GM12892 (cell line): ENCODE results near the gene USP10.

Experiments
- DNase-seq: peaks from one replicate; pipeline ENCODE4 v3.0.0; 2011; ENCODE audit not compliant: insufficient read length
- FAIRE-seq: peaks from 2 replicates; lab custom pipeline; 2011; peaks lifted over from hg19 to GRCh38; lab: Jason Lieb, UNC
- POLR2A ChIP-seq: IDR thresholded peaks from 2 replicates; pipeline ENCODE4 v1.6.1; 2011; ENCODE audit warnings: low read depth, low read length, control low read depth
- POLR2AphosphoS5 ChIP-seq: IDR thresholded peaks from 2 replicates; pipeline ENCODE4 v1.6.1; 2011; ENCODE audit warnings: low read depth, low read length, control low read depth
- TAF1 ChIP-seq: IDR thresholded peaks from 2 replicates; pipeline ENCODE4 v1.6.1; 2011; ENCODE audit warnings: low read depth, mild to moderate bottlenecking, control low read depth, low read length, borderline replicate concordance

USP10 gene

DNA sequence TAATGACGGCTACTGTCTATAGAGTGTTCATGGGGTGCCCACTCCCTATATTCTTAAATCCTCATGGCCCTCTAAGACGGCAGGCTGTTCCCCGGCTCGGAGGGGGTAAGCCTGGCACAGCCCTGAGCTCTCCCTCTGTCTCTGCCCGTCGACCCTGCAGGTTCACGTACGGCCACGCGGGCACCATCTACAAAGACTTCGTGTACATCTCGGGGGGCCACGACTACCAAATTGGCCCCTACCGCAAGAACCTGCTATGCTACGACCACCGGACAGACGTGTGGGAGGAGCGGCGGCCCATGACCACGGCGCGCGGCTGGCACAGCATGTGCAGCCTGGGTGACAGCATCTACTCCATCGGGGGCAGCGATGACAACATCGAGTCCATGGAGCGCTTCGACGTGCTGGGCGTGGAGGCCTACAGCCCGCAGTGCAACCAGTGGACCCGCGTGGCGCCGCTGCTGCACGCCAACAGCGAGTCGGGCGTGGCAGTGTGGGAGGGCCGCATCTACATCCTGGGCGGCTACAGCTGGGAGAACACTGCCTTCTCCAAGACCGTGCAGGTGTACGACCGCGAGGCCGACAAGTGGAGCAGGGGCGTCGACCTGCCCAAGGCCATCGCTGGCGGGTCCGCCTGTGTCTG, 38.3 kb upstream of the USP10 start:
- no peak for DNase-seq
- no peak for FAIRE-seq
- TF ChIP-seq POLR2AphosphoS5 (no peak), POLR2A (no peak), TAF1 (no peak)

DNA sequence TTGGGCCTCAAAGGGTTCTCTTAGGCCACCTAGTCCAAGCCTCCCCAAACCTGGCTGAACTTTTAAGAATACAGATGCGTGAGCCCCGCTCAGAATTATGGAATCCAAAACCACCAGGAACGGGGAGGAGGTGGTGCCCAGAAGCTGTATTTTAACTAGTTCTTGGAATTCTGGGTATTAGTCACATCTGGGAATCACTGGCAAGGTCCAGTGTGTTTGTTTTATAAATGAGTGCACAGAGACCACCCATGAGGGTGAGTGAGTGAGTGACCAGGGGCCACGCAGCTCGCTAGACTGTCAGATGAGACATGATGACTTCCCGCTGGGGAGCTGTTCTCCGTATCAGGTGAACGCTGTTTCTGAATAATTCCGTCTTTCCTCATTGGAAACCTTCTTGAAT, 37.3 kb upstream of the USP10 start:
- no peak for DNase-seq
- TF ChIP-seq POLR2A (no peak), TAF1 (no peak), POLR2AphosphoS5 (no peak)
- no peak for FAIRE-seq

DNA sequence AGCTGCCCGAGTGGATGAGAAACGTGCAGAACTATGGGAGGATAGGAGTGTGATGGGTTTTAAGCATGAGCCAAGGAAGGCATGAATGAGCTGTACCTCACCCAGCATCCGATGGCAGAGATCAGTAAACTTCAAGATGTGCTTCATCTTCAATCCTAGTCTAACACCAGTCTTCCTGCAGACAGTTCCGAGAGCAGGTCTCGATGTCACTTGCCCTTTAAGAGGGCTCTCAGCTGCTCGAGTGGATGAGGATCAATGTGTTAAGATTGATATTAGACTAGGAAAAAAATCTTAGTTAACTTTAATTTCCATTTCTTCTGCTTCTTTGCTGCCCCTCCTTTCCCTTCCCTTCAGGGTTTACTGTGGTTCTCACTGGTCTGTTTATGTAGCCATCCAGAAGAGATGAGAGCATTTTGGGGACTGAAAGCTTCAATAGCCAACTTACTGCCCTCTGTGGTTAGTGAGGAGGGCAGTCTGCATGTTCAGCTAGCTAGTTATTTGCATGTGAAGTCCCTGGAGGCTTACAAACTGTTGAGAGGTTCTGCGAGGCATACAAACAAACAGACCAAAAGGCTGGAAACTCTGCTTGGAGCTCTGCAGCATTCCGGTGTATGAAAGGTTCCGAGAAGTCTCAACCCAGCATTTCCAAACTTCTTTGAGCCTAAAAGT, 36.2 kb upstream of the USP10 start:
- TF ChIP-seq POLR2A (no peak), POLR2AphosphoS5 (0 out of 2 replicates have a peak, but pooled peaks have one; percentile 4)
- FAIRE-seq (peak; percentile 83), DNase-seq (no peak)

DNA sequence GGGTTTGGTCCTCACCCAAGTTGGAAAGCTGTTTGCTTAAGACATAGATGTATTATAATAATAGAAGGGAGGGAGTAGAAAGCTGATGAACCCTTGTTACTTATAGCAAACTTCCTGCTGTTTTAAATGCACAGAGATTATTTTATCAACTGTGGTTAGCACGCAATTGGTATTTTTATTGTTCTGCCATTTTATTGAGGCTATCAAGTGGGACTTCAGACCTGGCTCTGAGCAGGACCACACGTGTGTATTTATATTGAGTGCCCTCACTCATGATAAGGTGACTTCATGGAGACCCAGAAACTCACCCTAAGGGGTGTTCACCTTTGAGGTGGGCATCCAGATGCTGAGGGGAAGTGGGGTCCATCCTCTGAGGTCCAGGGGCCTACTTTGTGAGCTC, 34.4 kb upstream of the USP10 start:
- no peak for FAIRE-seq
- TF ChIP-seq POLR2A (no peak), POLR2AphosphoS5 (no peak), TAF1 (no peak)
- DNase-seq = no peak

DNA sequence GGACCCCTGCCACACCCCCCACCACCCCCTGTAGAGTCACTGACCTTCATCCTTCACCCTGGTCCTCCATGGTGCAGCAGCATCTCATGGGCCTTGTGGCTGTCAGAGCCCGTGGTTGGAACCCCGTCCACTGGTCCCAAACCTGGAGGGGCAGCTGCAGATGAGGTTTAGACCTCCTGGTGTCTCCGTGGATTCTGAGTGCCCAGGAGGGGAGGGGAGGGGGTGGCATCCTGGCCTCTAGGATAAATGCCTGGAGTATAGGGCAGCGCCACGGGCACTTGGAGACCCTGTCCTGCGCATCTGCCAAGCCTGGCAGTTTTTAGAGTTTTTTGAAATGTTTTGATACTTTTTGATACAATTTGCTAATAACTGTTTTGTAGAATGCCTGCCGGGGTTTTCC, 34.0 kb upstream of the USP10 start:
- FAIRE-seq = no peak
- no peak for DNase-seq
- TF ChIP-seq TAF1 = no peak
- TF ChIP-seq POLR2A = no peak
- no peak for TF ChIP-seq POLR2AphosphoS5

DNA sequence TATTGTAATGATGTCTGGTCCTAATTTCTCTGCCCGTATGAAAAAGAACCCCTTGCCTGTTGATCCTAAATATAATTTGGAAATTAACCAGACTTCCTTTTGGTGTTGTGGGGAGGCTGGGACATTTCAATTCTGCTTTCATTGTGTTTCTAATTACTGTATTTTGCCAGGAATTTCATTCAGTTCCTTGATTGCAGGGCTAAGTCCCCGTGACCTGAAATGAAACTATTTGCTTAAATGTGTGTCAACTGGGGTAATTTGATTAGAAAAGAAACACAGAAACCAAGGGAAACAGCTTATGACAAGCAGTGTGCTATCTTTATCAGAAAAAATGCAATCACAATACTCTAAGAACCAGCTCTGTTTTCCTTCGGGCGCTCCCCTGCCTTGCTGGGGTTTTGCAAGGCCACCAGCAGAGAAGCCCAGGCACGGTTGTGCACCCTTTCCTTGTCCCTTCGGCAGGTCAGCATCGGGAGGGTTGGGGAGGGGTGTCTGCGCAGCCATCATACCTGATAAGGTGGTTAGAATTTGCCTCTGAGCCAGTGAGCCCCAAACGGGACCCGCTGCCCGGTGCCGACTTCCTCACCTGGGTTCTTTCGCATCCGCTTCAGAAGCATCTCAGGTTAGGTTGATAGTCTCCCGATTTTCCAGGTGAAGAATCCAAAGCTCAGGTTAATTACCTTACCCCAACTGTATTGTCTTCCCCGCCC, 32.0 kb upstream of the USP10 start:
- FAIRE-seq (no peak), DNase-seq (no peak)
- TF ChIP-seq TAF1 (no peak), POLR2A (no peak), POLR2AphosphoS5 (no peak)

DNA sequence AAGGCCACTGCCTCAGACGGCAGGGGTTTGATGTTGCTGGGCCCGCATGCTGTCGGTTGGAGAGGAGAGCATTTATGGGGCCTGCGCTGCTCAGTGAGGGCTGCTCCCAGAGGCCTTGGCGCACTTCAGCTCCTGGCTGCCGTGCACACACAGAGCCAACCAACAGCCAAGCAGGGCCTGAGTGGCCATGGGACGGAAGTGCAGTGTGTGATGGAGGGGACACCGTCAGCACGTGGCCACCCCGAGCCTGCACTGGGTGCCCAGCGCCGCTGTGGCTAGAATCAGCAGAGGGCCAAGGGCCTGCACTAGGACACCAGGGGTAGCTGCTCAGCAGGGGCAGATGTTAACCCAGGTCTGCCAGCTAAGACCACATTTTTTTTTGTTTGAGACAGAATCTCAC, 29.7 kb upstream of the USP10 start:
- no peak for DNase-seq
- TF ChIP-seq POLR2AphosphoS5 = no peak
- TF ChIP-seq POLR2A = no peak
- TF ChIP-seq TAF1 = no peak
- no peak for FAIRE-seq

DNA sequence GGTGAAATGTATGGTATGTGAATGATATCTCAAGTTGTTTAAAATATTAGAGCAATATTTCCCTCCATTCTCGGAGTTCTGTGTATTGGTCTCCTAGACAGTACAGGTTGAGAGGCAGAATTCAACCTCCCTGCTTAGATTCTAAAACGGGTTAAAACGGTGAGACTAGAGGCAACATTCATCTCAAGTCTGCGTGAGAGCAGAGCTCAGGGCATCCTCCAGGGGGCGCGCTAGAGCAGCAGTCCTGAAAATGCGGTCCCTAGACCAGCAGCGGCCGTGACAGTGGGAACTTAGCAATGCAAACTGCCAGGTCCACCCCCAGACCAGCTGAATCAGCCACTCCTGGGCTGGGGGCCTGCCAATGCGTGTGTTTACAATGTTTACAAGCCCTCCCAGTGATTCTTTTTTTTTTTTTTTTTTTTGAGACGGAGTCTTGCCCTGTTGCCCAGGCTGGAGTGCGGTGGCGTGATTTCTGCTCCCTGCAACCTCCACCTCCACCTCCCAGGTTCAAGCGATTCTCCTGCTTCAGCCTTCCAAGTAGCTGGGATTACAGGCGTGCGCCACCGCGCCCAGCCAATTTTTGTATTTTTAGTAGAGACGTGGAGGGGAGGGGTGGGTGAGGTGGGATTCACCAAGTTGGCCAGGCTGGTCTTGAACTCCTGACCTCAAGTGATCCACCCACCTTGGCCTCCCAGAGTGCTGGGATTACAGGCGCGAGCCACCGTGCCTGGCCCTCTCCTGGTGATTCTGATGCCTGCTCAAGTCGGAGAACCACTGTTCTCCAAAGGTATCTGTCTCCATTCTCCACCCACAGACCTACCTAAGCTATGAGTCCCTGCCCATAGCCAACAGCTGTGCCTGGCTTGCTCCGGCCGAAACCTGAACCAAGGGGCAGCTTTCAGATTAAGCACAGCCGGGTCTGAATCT, 27.3 kb upstream of the USP10 start:
- no peak for TF ChIP-seq POLR2AphosphoS5
- no peak for TF ChIP-seq TAF1
- TF ChIP-seq POLR2A = no peak
- DNase-seq = peak; percentile 85
- peak; percentile 44 for FAIRE-seq

DNA sequence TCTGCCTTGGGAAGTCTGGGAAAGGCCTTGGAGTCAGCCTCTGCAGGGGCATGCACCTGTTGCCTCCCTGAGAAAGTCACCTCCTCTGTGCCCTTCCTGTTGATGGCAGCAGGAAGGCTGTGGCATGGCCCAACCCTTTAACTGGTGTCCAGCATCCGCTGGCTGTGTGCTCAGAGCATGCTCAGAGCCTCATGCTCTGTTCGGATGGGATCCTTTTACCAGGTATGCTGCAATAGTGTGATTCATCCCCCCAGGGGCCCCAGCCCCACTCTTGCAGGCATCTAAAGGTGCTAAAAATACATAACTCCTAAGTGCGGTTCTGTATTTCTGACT, 26.6 kb upstream of the USP10 start:
- TF ChIP-seq TAF1 (no peak), POLR2A (no peak), POLR2AphosphoS5 (no peak)
- DNase-seq = no peak
- FAIRE-seq = no peak

DNA sequence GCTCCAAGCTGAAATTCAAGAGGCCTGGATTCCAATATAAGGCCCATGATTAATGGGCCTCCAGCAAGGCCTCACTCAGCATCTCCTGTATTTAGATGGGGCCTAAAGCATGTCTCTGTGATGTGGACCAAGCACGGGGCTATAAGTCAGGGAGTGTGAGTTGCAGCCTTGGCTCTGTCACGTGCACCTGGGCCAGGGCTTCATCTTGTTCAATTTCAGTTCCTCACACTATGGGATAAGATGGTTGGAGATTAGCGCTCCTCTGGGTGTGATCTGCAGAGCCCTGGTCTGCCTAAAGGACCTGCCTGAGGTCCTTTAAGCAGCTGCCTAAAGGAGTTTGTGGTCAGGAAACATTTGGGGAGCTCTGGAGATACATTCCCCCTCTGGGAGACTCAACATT, 26.2 kb upstream of the USP10 start:
- no peak for TF ChIP-seq POLR2A
- FAIRE-seq (no peak), DNase-seq (no peak)

DNA sequence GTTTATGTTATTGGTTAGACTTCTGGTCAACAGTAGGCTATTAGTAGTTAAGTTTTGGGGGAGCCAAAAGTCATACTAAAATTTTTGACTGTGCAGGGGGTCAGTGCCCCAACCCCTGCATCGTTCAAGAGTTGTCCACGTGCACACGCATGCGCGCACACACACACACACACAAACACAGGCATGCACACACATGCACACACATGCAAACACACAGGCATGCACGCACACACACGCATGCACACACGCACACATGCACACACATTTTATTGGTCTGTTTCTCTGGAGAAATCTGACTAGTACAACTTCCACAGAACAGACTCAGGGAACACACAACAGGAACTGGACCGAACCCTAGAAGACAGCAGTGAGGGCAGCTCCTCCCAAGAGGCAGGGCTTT, 24.4 kb upstream of the USP10 start:
- no peak for FAIRE-seq
- TF ChIP-seq POLR2A (no peak), POLR2AphosphoS5 (no peak), TAF1 (no peak)

DNA sequence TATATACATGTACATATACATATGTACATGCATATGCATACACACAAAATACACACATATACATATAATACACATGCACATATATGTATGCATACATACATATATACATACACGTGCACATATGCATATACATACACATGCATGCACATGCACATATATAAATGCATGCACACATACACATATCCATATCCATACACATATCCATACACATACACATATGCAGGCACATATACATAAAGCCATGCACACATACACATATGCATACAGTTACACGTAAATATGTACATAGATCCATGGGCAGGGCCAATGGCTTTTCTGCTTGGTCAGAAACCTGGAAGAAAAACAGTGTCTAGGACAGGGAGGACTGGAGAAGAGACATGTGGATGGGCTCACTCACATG, 23.9 kb upstream of the USP10 start:
- TF ChIP-seq TAF1 (no peak), POLR2AphosphoS5 (no peak), POLR2A (no peak)
- no peak for DNase-seq
- no peak for FAIRE-seq

More for the DNA sequence above, 24.4 kb upstream of the USP10 start:
- DNase-seq = no peak
